Activated CD4-positive, alpha-beta T cell treated with anti-CD3 and anti-CD28 coated beads, Interleukin-2, amount 10 ng/mL, durations not matched to agents 7 days and 5 days (primary cell): ENCODE results near the gene RPLP2. TPM values are rescaled to one million over a fixed set of nuclear protein-coding genes. Genes with fewer than 3 reads are reported as not detected.

Experiments used
- CTCF ChIA-PET: fragments of 350-600 bp; sonication (Branson Sonifier 250); formaldehyde crosslinking; loops from one replicate; lab custom pipeline; 2021; ENCODE audit warnings: antibody characterized with exemption; lab: Charles Lee
- POLR2A ChIA-PET: fragments of 350-600 bp; sonication (Branson Sonifier 250); formaldehyde crosslinking; loops from one replicate; lab custom pipeline; 2021; ENCODE audit warnings: antibody characterized with exemption; lab: Charles Lee
- DNase-seq: peaks from one replicate; pipeline ENCODE4 v3.0.0-alpha.2; 2020
- H3K27ac Mint-ChIP-seq: one replicate; pipeline ENCODE4 v1.8.0; 2021; ENCODE audit warnings: mild to moderate bottlenecking, moderate library complexity, mixed read lengths
- H3K27me3 Mint-ChIP-seq: one replicate; pipeline ENCODE4 v1.8.0; 2021; ENCODE audit warnings: mixed read lengths
- H3K36me3 Mint-ChIP-seq: one replicate; pipeline ENCODE4 v1.8.0; 2021; ENCODE audit warnings: low read depth, mixed read lengths
- H3K4me1 Mint-ChIP-seq: one replicate; pipeline ENCODE4 v1.8.0; 2021; ENCODE audit warnings: mixed read lengths
- H3K4me3 Mint-ChIP-seq: one replicate; pipeline ENCODE4 v1.8.0; 2021; ENCODE audit warnings: mild to moderate bottlenecking, moderate library complexity, mixed read lengths
- H3K9me3 Mint-ChIP-seq: one replicate; pipeline ENCODE4 v1.8.0; 2021; ENCODE audit warnings: mixed read lengths
- total RNA-seq, 2 experiments: library from RNA; stranded (reverse); gene quantifications; one replicate each; pipeline ENCODE4 v1.2.3, GENCODE V29; 2021

RPLP2 gene
- total RNA-seq, 2 experiments from 2014 or later = 1,927 to 2,229 TPM

GRCh38 chr11:797296-798092 is 12.3 kb upstream of the RPLP2 start:
- ChIA-PET CTCF (interaction anchor here (0.6 to 1.7 kb wide), 6 partner anchors 11 to 56 kb away, joined by 3 to 7 read pairs (median 4); partner anchors contain the start of genes CRACR2B and PNPLA2), POLR2A (interaction anchor here (0.6 kb wide), 2 partner anchors 56 to 184 kb away, joined by 3 to 4 read pairs; no protein-coding TSS in a partner anchor)
- H3K27me3 Mint-ChIP-seq = no peaks in the 10 kb centered on the region
- peak; percentile 77 for DNase-seq
- peak overlapping the region; percentile 84 for H3K4me3 Mint-ChIP-seq
- H3K4me1 Mint-ChIP-seq = peaks cover 23% of the 10 kb centered on the region
- H3K27ac Mint-ChIP-seq = peak overlapping the region; percentile 80
- no peaks in the 10 kb centered on the region for H3K9me3 Mint-ChIP-seq
- H3K36me3 Mint-ChIP-seq = peaks cover 4% of the 10 kb centered on the region

GRCh38 chr11:798093-798713 is 11.6 kb upstream of the RPLP2 start, which contains the start of gene SLC25A22:
SLC25A22 (minus strand) TSS chr11:798281; CDS start chr11:795006, 3,275 bp downstream.
- ChIA-PET CTCF (interaction anchor here (1.1 kb wide), 2 partner anchors 36 to 55 kb away, joined by 3 read pairs; no protein-coding TSS in a partner anchor), POLR2A (no interaction called here)
- H3K27me3 Mint-ChIP-seq = no peaks in the 10 kb centered on the region
- peak within 1 kb of the TSS; percentile 84 for H3K4me3 Mint-ChIP-seq
- H3K4me1 Mint-ChIP-seq = peaks cover 25% of the 10 kb centered on the region
- peak; percentile 82 for DNase-seq
- peak within 1 kb of the TSS; percentile 80 for H3K27ac Mint-ChIP-seq
- H3K36me3 Mint-ChIP-seq = peaks cover 6% of the 10 kb centered on the region
- H3K9me3 Mint-ChIP-seq = no peaks in the 10 kb centered on the region

- no peak overlapping the region for H3K4me3 Mint-ChIP-seq
- peaks cover 9% of the 10 kb centered on the region for H3K36me3 Mint-ChIP-seq
- ChIA-PET CTCF (interaction anchor here (1.6 kb wide), 1 partner anchor 9 kb away, joined by 4 read pairs; no protein-coding TSS in a partner anchor), POLR2A (no interaction called here)
- no peak for DNase-seq
- peaks cover 23% of the 10 kb centered on the region for H3K4me1 Mint-ChIP-seq
- H3K9me3 Mint-ChIP-seq = no peaks in the 10 kb centered on the region
- no peaks in the 10 kb centered on the region for H3K27me3 Mint-ChIP-seq
- no peak overlapping the region for H3K27ac Mint-ChIP-seq
Observed at GRCh38 chr11:799641-800316, 10.0 kb upstream of the RPLP2 start.

GRCh38 chr11:800473-800872 is 9.3 kb upstream of the RPLP2 start:
- Mint-ChIP-seq H3K4me1 (peaks cover 20% of the 10 kb centered on the region), H3K27me3 (no peaks in the 10 kb centered on the region), H3K9me3 (no peaks in the 10 kb centered on the region), H3K36me3 (peaks cover 9% of the 10 kb centered on the region), H3K4me3 (no peak overlapping the region), H3K27ac (no peak overlapping the region)
- ChIA-PET POLR2A (no interaction called here), CTCF (interaction anchor here (1.6 kb wide), 1 partner anchor 8 kb away, joined by 4 read pairs; no protein-coding TSS in a partner anchor)
- DNase-seq = no peak

- no peak overlapping the region for H3K27ac Mint-ChIP-seq
- H3K9me3 Mint-ChIP-seq = no peaks in the 10 kb centered on the region
- peaks cover 21% of the 10 kb centered on the region for H3K4me1 Mint-ChIP-seq
- DNase-seq = no peak
- H3K36me3 Mint-ChIP-seq = peaks cover 9% of the 10 kb centered on the region
- ChIA-PET CTCF (interaction anchor here (1.6 kb wide), 1 partner anchor 8 kb away, joined by 4 read pairs; no protein-coding TSS in a partner anchor), POLR2A (no interaction called here)
- H3K27me3 Mint-ChIP-seq = no peaks in the 10 kb centered on the region
- no peak overlapping the region for H3K4me3 Mint-ChIP-seq
Observed at GRCh38 chr11:801097-801780, 8.5 kb upstream of the RPLP2 start.

GRCh38 chr11:802018-802617 is 7.6 kb upstream of the RPLP2 start:
- H3K27ac Mint-ChIP-seq = no peak overlapping the region
- POLR2A ChIA-PET = no interaction called here
- peaks cover 17% of the 10 kb centered on the region for H3K4me1 Mint-ChIP-seq
- peak overlapping the region; percentile 36 for H3K4me3 Mint-ChIP-seq
- DNase-seq = no peak
- no peaks in the 10 kb centered on the region for H3K27me3 Mint-ChIP-seq
- CTCF ChIA-PET = no interaction called here
- no peaks in the 10 kb centered on the region for H3K9me3 Mint-ChIP-seq
- H3K36me3 Mint-ChIP-seq = peaks cover 9% of the 10 kb centered on the region

- no peak overlapping the region for H3K27ac Mint-ChIP-seq
- peak overlapping the region; percentile 81 for H3K4me3 Mint-ChIP-seq
- ChIA-PET CTCF (interaction anchor here (1.3 kb wide), 1 partner anchor 11 kb away, joined by 4 read pairs; no protein-coding TSS in a partner anchor), POLR2A (no interaction called here)
- no peaks in the 10 kb centered on the region for H3K27me3 Mint-ChIP-seq
- no peak for DNase-seq
- peaks cover 11% of the 10 kb centered on the region for H3K36me3 Mint-ChIP-seq
- H3K9me3 Mint-ChIP-seq = no peaks in the 10 kb centered on the region
- H3K4me1 Mint-ChIP-seq = peaks cover 16% of the 10 kb centered on the region
Observed at GRCh38 chr11:802693-803466, 6.9 kb upstream of the RPLP2 start.

- POLR2A ChIA-PET = no interaction called here
- Mint-ChIP-seq H3K27me3 (no peaks in the 10 kb centered on the region), H3K36me3 (peaks cover 12% of the 10 kb centered on the region), H3K4me3 (peak overlapping the region; percentile 81), H3K4me1 (peaks cover 21% of the 10 kb centered on the region), H3K27ac (no peak overlapping the region), H3K9me3 (no peaks in the 10 kb centered on the region)
- CTCF ChIA-PET = interaction anchor here (1.3 to 1.8 kb wide), 2 partner anchors 12 to 14 kb away, joined by 4 to 7 read pairs; partner anchors contain the start of gene PNPLA2
- DNase-seq = no peak
Observed at GRCh38 chr11:803467-803742, 6.4 kb upstream of the RPLP2 start.

GRCh38 chr11:803770-804598 is 5.8 kb upstream of the RPLP2 start:
- peaks cover 27% of the 10 kb centered on the region for H3K4me1 Mint-ChIP-seq
- ChIA-PET POLR2A (no interaction called here), CTCF (interaction anchor here (1.0 to 1.8 kb wide), 5 partner anchors 12 to 285 kb away, joined by 3 to 7 read pairs (median 4); partner anchors contain the start of genes IRF7 and PNPLA2)
- DNase-seq = no peak
- H3K27me3 Mint-ChIP-seq = no peaks in the 10 kb centered on the region
- no peaks in the 10 kb centered on the region for H3K9me3 Mint-ChIP-seq
- peak overlapping the region; percentile 81 for H3K4me3 Mint-ChIP-seq
- peak overlapping the region; percentile 79 for H3K27ac Mint-ChIP-seq
- H3K36me3 Mint-ChIP-seq = peaks cover 12% of the 10 kb centered on the region

GRCh38 chr11:804599-804964 is 5.2 kb upstream of the RPLP2 start:
- H3K27me3 Mint-ChIP-seq = no peaks in the 10 kb centered on the region
- peaks cover 27% of the 10 kb centered on the region for H3K4me1 Mint-ChIP-seq
- H3K27ac Mint-ChIP-seq = peak overlapping the region; percentile 79
- H3K4me3 Mint-ChIP-seq = peak overlapping the region; percentile 81
- no peak for DNase-seq
- peaks cover 12% of the 10 kb centered on the region for H3K36me3 Mint-ChIP-seq
- H3K9me3 Mint-ChIP-seq = no peaks in the 10 kb centered on the region
- CTCF ChIA-PET = interaction anchor here (1.0 to 1.8 kb wide), 4 partner anchors 13 to 286 kb away, joined by 3 to 7 read pairs (median 4); partner anchors contain the start of genes IRF7 and PNPLA2
- POLR2A ChIA-PET = no interaction called here
